AG20443 (cell line): Measurements from ENCODE around the gene CWC27.

Source experiments
- DNase-seq: peaks from one replicate; pipeline ENCODE4 v3.0.0; 2012; ENCODE audit warnings: low spot score, mixed read lengths

CWC27 gene

DNA sequence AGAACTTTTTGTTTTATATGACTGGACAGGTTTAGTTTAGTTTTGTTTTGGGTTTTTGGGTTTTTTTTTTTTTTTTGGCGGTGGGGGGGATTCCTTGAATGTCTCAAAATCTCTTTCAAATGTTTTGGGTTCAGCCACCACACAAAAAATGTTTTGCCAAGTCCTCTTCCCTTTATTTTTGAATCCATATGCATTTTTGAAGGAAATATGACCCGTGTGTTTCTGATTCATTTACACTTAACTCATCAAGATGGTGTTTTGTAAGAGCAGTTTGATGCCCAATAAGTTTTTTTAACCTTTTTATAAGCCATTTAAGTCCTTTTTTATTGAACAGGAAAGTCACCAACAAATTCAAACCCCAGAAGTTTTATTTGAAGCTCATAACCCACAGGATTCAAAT is 209.8 kb downstream of the CWC27 start:
- no peak for DNase-seq

- DNase-seq: no peak
These were observed 210.8 kb downstream of the CWC27 start for GRCh38 chr5:64979531-64979930.

- DNase-seq: no peak
These were observed 211.4 kb downstream of the CWC27 start for GRCh38 chr5:64980176-64980575.

DNA sequence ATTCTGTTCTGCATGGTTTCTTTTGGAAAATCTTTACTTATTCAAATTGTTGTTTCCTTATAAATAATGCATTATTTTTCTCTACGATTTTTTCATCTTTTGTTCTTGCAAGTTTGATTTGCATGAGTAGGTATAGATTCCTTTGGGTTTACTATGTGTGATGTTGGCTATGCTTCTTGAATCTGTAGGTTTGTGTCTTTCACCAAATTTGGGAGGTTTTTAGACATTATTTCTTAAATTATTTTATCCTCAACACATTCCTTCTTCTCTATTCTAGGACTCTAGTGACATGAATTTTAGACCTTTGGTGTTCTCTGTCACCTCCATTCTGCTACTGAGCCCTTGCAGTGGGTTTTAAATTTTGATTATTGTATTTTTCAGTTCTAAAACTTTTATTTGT is 219.0 kb downstream of the CWC27 start:
- no peak for DNase-seq

DNA sequence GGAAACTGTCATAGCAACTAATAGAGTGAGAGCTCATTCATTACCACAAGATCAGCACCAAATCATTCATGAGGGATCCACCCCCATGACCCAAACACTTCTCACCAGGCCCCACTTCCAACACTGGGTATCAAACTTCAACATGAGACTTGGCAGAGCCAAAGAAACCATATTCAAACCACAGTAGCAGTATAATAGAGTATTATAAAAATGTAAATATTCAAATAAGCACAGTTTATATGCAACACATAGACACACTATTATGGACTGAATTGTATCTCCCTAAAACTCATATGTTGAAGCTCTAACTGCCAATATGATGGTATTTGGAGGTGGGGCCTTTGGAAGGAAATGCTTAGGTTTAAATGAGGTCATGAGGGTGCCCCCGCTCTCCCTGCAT is 240.5 kb downstream of the CWC27 start:
- DNase-seq: no peak

DNA sequence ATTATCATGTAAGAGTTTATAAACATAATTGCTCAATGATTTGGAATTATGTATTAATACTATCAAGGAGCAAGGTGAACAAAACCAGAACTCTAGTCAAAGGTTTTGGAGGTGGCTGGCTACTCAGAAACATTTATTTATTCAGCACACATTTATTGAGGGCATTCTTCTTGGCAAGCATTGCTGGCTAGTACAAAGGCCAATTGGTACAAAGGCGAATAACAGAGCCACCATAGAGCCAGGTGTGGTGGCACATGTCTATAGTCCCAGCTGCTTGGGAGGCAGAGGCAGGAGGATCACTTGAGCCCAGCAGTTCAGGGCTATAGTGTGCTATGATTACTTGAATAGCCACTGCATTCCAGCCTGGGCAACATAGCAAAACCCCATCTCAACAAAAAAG is 242.1 kb downstream of the CWC27 start:
- DNase-seq: no peak

- no peak for DNase-seq
These were observed 243.7 kb downstream of the CWC27 start for GRCh38 chr5:65012301-65012892.

GRCh38 chr5:65013166-65013565 is 244.4 kb downstream of the CWC27 start:
- peak; percentile 30 for DNase-seq

DNA sequence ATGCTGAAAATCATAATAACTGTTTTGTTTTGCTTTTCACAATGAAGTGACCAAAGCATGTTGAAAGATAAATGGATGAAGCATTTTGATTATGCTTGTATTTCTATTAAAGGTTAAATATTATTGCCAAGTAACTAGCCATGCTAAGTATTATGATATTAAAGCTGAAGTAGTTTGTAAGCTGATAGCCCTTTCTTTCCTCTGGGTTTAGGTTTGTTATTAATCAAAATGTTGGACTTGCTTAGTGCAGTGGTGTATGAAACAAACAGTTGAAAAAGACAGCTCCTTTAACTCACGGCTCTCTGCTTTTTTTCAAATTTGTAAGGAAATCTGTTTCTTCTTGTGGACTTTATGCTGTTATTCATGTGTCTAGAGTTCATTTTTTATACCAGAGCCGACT is 246.0 kb downstream of the CWC27 start:
- no peak for DNase-seq

GRCh38 chr5:65015767-65016166 is 247.0 kb downstream of the CWC27 start:
- no peak for DNase-seq

GRCh38 chr5:65017636-65018035 is 248.9 kb downstream of the CWC27 start:
- no peak for DNase-seq

DNA sequence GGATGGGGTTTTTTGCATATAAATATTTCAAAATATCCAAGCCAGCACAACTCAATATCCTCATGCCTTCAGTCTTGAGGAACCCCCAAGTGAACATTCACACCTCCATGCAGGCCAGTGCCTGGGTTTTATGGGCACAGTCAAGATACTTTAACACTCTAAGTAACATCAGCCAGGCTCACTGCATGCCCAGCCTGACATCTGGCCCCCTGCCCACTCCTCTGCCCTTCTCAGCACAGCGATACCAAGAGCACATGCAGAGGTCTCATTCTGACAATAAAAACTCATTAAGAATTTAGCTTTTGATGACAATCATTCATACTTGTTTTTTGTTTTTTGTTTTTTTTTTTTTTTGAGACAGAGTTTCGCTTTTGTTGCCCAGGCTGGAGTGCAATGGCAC is 250.0 kb downstream of the CWC27 start:
- DNase-seq: no peak

DNA sequence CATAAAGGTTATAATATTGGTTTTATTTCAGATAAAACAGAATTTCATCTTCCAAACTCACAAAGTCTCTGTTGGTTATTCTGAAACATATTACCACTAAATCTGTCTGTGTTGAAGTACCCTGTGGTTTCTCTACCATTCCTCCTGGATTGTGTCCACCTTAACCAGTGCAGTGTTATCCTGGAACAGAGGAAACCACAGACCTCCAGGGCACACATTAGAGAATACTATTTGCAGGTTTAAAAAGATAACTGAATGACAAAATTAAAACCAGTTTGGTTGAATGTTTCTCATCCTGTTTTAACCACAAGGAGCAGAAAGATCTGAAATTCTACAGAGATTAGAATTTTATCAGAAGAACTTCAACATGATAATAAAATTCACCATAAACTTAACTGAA is 251.8 kb downstream of the CWC27 start:
- DNase-seq: no peak

DNA sequence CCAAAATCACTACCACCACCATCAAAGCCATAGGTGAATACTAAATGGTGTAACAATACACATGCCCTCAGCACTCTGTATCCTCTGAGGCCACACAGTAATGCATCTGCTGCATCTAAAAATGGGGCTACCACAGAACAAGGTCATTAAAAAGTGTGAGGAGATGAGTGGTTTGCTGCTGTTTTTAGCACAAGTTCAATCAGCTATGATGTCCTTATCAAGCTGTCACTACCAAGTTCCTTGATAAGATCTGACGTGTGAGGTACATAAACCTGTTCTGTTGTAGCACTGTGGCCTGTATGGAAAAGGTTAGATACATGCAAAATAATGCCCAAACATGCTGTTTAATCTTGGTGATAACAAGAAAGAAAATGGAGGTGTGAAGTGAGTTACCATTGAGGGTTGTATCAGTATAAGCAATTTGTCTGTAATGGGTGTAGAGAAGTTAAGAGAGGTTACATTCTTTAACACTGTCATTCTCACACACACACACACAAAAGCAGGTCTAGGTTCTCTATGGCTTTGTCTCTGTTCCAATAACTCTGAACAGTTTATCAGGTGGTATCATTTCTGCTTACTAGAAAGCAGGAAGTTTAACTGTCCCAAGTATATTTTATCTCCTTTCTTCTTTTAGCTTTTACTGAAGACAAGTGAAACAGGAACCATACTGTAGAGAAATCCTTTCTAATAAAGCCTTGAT is 252.9 kb downstream of the CWC27 start:
- no peak for DNase-seq

- no peak for DNase-seq
These were observed 254.2 kb downstream of the CWC27 start for GRCh38 chr5:65022932-65023331.

GRCh38 chr5:65024681-65025080 is 256.0 kb downstream of the CWC27 start:
- no peak for DNase-seq

DNA sequence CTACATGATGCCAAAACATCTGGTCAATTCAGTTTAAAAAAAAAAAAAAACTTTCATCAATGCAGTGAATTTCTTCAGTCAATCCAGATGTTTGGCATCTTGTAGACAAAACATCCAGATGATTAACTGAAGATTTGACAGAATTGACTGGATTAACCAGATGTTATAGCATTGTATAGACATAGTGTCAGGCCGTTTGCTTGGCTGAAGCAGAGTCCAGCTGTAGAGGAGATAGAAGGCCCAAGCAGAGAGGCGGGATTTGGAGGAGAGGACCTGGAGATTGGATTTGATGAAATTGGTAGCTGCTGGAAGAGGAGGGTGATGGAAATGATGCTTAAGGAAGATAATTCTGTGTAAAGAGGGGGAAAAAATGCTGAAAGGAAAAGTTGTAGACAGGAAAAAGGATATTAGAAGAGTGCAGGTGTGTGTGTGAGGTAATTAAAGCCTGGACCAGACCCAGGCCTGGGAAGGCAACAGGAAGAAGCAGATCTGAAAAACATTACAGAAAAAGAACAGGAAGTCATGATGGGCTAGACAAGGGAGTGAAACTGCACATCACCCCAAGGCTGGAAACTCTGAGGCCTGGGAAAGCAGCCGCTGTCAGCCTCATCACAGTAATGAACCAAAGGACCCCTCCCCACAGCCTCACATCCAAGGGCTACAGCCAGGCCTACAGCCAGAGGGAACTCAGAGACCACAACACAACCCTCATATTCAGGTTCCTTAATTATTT is 258.3 kb downstream of the CWC27 start:
- no peak for DNase-seq

DNA sequence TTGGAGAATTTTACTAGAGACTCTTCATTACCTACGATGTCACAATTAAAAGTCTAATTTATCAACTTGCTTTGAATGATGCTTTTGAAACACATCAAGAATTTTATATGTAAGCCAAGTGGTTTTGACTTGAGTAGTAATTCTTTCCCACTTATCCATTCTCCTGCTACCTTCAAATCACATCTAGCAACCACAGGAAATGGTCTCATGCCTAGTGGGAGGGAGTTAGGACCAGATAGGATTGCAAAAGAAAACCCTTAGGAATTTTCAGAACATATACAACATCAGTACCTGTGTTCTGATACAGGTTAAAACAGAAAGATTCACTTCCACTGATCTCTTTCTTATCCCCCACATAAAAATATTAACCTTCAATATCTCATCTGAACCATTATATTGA is 260.4 kb downstream of the CWC27 start:
- DNase-seq: no peak

DNA sequence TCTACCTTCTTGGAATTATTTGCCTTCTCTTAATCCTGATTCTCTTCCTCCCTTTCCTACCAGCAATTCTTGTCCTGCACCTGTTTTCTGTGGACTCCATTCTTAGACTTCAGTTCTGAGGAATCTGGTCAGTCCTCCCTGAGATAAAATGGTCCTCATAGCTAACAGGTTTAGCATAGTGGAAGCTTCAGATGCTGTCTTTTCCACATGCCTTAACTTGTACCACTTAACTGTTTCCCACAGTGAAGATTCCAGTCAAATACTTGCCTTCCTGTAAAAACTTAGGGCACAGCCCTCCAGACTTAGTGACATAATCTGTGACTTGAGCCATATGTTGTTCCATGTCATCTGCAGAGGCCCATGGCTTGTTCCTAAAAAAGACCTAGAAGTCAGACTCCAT is 261.3 kb downstream of the CWC27 start:
- no peak for DNase-seq

GRCh38 chr5:65032250-65032649 is 263.5 kb downstream of the CWC27 start:
- peak; percentile 85 for DNase-seq

DNA sequence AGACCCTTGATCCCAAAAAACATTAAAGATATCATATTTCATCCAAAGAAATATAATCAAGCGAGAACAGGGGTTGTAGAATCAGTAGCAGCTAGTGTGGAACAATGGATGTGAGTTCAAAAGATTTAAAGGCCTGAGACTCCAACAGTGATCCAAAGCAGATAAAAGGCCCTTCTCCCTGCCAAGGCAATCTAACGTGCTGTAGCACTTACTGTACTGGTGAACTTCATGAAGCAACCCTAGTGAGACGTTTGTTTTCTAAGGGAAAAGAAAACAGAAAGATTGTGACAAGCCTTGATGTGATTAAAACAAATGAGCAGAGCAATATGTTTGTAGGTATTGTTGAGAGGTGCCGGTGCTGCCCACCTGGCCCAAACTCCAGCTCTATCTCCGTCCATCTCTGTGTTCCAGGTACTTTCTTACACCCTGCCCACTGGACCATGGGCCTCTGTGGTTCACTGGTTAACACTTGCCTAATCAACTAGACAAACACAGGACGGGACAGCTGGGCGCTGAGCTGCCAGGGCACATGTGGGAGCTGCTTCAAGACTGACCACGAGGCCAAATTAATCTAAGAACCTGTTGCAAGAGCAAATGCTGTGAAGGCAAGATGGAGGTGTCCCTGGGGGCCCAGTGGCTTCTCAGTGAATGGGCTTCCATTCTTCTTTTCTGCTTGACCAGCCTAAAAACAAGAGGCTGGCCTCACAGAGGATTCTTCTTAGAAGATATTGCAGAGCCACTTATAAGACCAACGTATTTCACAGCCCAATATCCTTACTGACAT is 265.5 kb downstream of the CWC27 start:
- DNase-seq: no peak

- DNase-seq: peak; percentile 17
These were observed 266.1 kb downstream of the CWC27 start for GRCh38 chr5:65034813-65035209.
